H9 (cell line): ENCODE measurements around the gene TCFL5. TPM values are rescaled to one million over a fixed set of nuclear protein-coding genes. Genes with fewer than 3 reads are reported as not detected.

Experiments used
- DNase-seq: peaks from one replicate; pipeline ENCODE4 v3.0.0-alpha.2; 2017
- H2AFZ ChIP-seq: one replicate; pipeline ENCODE4 v1.6.1; 2013; ENCODE audit warnings: mild to moderate bottlenecking, low read length, control low read depth, moderate library complexity
- H2AK5ac ChIP-seq: 2 replicates; pipeline ENCODE4 v1.6.1; 2013; ENCODE audit warnings: low read length, control low read depth, mixed read lengths; ENCODE audit not compliant: insufficient read length
- H2BK120ac ChIP-seq: one replicate; pipeline ENCODE4 v1.6.1; 2013; ENCODE audit warnings: low read depth, mild to moderate bottlenecking, low read length, control low read depth, inconsistent platforms; ENCODE audit not compliant: poor library complexity, severe bottlenecking
- H2BK12ac ChIP-seq: 2 replicates; pipeline ENCODE4 v1.6.1; 2013; ENCODE audit warnings: low read length, control low read depth, mixed read lengths, low read depth; ENCODE audit not compliant: insufficient read length
- H2BK15ac ChIP-seq: 2 replicates; pipeline ENCODE4 v1.6.1; 2013; ENCODE audit warnings: low read depth, low read length, control low read depth
- H2BK20ac ChIP-seq: one replicate; pipeline ENCODE4 v1.6.1; 2013; ENCODE audit warnings: low read depth, mild to moderate bottlenecking, low read length, control low read depth, inconsistent platforms; ENCODE audit not compliant: poor library complexity, severe bottlenecking
- H2BK5ac ChIP-seq: 2 replicates; pipeline ENCODE4 v1.6.1; 2013; ENCODE audit warnings: low read length, control low read depth, mixed read lengths; ENCODE audit not compliant: insufficient read length
- H3K14ac ChIP-seq: 2 replicates; pipeline ENCODE4 v1.6.1; 2013; ENCODE audit warnings: low read length, control low read depth; ENCODE audit not compliant: insufficient read depth
- H3K18ac ChIP-seq: 2 replicates; pipeline ENCODE4 v1.6.1; 2013; ENCODE audit warnings: low read depth, mild to moderate bottlenecking, mixed read lengths, low read length, control low read depth; ENCODE audit not compliant: insufficient read length
- H3K23ac ChIP-seq: 2 replicates; pipeline ENCODE4 v1.6.1; 2013; ENCODE audit warnings: low read length, control low read depth, mixed read lengths, low read depth; ENCODE audit not compliant: insufficient read length
- H3K23me2 ChIP-seq: 2 replicates; pipeline ENCODE4 v1.6.1; 2013; ENCODE audit warnings: low read depth, mild to moderate bottlenecking, mixed read lengths, low read length, control low read depth; ENCODE audit not compliant: insufficient read length, poor library complexity, severe bottlenecking
- H3K27ac ChIP-seq: 2 replicates; pipeline ENCODE4 v1.5.1; 2013; ENCODE audit warnings: low read length, control low read depth, mixed read lengths, low read depth; ENCODE audit not compliant: insufficient read length
- H3K27me3 ChIP-seq: 2 replicates; pipeline ENCODE4 v1.6.1; 2013; ENCODE audit warnings: low read length, control low read depth, inconsistent platforms; ENCODE audit not compliant: insufficient read depth
- H3K4ac ChIP-seq: 2 replicates; pipeline ENCODE4 v1.6.1; 2013; ENCODE audit warnings: low read depth, mild to moderate bottlenecking, control low read depth, inconsistent platforms, low read length, moderate library complexity
- H3K4me1 ChIP-seq: 2 replicates; pipeline ENCODE4 v1.6.1; 2013; ENCODE audit warnings: low read length, control low read depth, inconsistent platforms; ENCODE audit not compliant: insufficient read depth
- H3K4me2 ChIP-seq: 2 replicates; pipeline ENCODE4 v1.6.1; 2013; ENCODE audit warnings: low read length, control low read depth, mixed read lengths; ENCODE audit not compliant: insufficient read length, insufficient read depth
- H3K56ac ChIP-seq: 2 replicates; pipeline ENCODE4 v1.6.1; 2013; ENCODE audit warnings: low read depth, mild to moderate bottlenecking, mixed read lengths, low read length, control low read depth; ENCODE audit not compliant: insufficient read length
- H3K79me1 ChIP-seq: 2 replicates; pipeline ENCODE4 v1.6.1; 2013; ENCODE audit warnings: low read depth, mild to moderate bottlenecking, moderate library complexity, low read length, control low read depth, inconsistent platforms; ENCODE audit not compliant: insufficient read depth, poor library complexity, severe bottlenecking
- H3K79me2 ChIP-seq: 2 replicates; pipeline ENCODE4 v1.6.1; 2013; ENCODE audit warnings: low read length, control low read depth, inconsistent platforms; ENCODE audit not compliant: insufficient read depth
- H3K9ac ChIP-seq: 2 replicates; pipeline ENCODE4 v1.6.1; 2013; ENCODE audit warnings: low read length, control low read depth, mixed read lengths; ENCODE audit not compliant: insufficient read length; ENCODE audit errors: extremely low read depth
- H3K9me3 ChIP-seq: one replicate; pipeline ENCODE4 v1.6.1; 2013; ENCODE audit warnings: low read depth, low read length, inconsistent platforms; ENCODE audit not compliant: control insufficient read depth
- H3T11ph ChIP-seq: one replicate; pipeline ENCODE4 v1.6.1; 2013; ENCODE audit warnings: mild to moderate bottlenecking, low read length, control low read depth, inconsistent platforms
- H4K20me1 ChIP-seq: one replicate; pipeline ENCODE4 v1.6.1; 2013; ENCODE audit not compliant: control insufficient read depth, insufficient read length, insufficient read depth
- H4K5ac ChIP-seq: 2 replicates; pipeline ENCODE4 v1.6.1; 2013; ENCODE audit warnings: low read depth, mild to moderate bottlenecking, mixed read lengths, low read length, control low read depth; ENCODE audit not compliant: insufficient read length
- H4K8ac ChIP-seq: replicated peaks from 2 replicates; pipeline ENCODE4 v1.6.1; 2013; ENCODE audit warnings: low read length, control low read depth, mixed read lengths, low read depth; ENCODE audit not compliant: insufficient read length
- H4K91ac ChIP-seq: 2 replicates; pipeline ENCODE4 v1.6.1; 2013; ENCODE audit warnings: low read depth, mild to moderate bottlenecking, moderate library complexity, mixed read lengths, low read length, control low read depth; ENCODE audit not compliant: insufficient read length
- H3K27ac Mint-ChIP-seq, 3 experiments: 2 replicates in 2 of 3; 3 replicates in 1 of 3; pipeline ENCODE4 v1.8.0; 2020 to 2021; ENCODE audit warnings: mixed read lengths in 3 of 3, mild to moderate bottlenecking in 1 of 3, moderate library complexity in 1 of 3
- H3K27me3 Mint-ChIP-seq: 2 replicates; pipeline ENCODE4 v1.8.0; 2021; ENCODE audit warnings: low read depth, mild to moderate bottlenecking, moderate library complexity, mixed read lengths
- H3K36me3 Mint-ChIP-seq, 3 experiments: 2 replicates in 2 of 3; 3 replicates in 1 of 3; pipeline ENCODE4 v1.8.0; 2020 to 2021; ENCODE audit warnings: low read depth in 3 of 3, mixed read lengths in 3 of 3; ENCODE audit not compliant: insufficient read depth in 1 of 3
- H3K4me1 Mint-ChIP-seq, 2 experiments: 2 replicates each; pipeline ENCODE4 v1.8.0; 2020; ENCODE audit warnings: mixed read lengths in 2 of 2
- H3K4me3 Mint-ChIP-seq, 2 experiments: 2 replicates in 1 of 2; 3 replicates in 1 of 2; pipeline ENCODE4 v1.8.0; 2020 to 2021; ENCODE audit warnings: mild to moderate bottlenecking in 2 of 2, mixed read lengths in 2 of 2, moderate library complexity in 1 of 2
- H3K9me3 Mint-ChIP-seq, 2 experiments: 2 replicates in 1 of 2; 3 replicates in 1 of 2; pipeline ENCODE4 v1.8.0; 2020; ENCODE audit warnings: mild to moderate bottlenecking in 2 of 2, mixed read lengths in 2 of 2, moderate library complexity in 1 of 2
- CTCF ChIP-seq: fragments of 200-600 bp; sonication (generic); conservative IDR thresholded peaks from 3 replicates; pipeline ENCODE4 v1.8.0; 2021; ENCODE audit warnings: antibody characterized with exemption, mild to moderate bottlenecking
- WGBS: extraction: QIAGEN DNeasy Blood & Tissue Kit; methylation state at CpG from one replicate; pipeline ENCODE4 v1.1.7; 2013; ENCODE audit warnings: missing lambda C conversion rate, low lambda C conversion rate, mixed read lengths; ENCODE audit not compliant: insufficient read length; ENCODE audit errors: extremely low coverage; 5-methylcytosine and 5-hydroxymethylcytosine counted together
- total RNA-seq: library from RNA; stranded (reverse); gene quantifications from 2 replicates; pipeline ENCODE4 v1.2.1, GENCODE V29; 2021

The TCFL5 gene
- total RNA-seq, 1 experiment from 2014 or later: 16.4 TPM

- H3K9me3 ChIP-seq: no peaks in the 10 kb centered on the region
- H2BK15ac ChIP-seq: no peak overlapping the region
- H2AK5ac ChIP-seq: no peak overlapping the region
- no peaks in the 10 kb centered on the region for H3K79me2 ChIP-seq
- H4K5ac ChIP-seq: no peak overlapping the region
- no peak overlapping the region for H2BK5ac ChIP-seq
- no peak overlapping the region for H2BK120ac ChIP-seq
- Mint-ChIP-seq H3K36me3 (peaks cover 40 to 64% (median 41%) of the 10 kb centered on the region in 3 experiments; a peak in 6 of 7 replicates), H3K9me3 (no peaks in the 10 kb centered on the region; a peak in 1 of 5 replicates), H3K4me3 (no peak overlapping the region), H3K4me1 (peaks cover 22 to 28% of the 10 kb centered on the region in 2 experiments), H3K27ac (peak overlapping the region in 2 of 3 experiments; percentile 35 to 75; a peak in 2 of 7 replicates), H3K27me3 (no peaks in the 10 kb centered on the region)
- H3K9ac ChIP-seq: no peak overlapping the region
- H3K56ac ChIP-seq: no peak overlapping the region
- no peak overlapping the region for H3K23ac ChIP-seq
- H3K4me2 ChIP-seq: no peak overlapping the region
- H3K18ac ChIP-seq: no peak overlapping the region
- H3K23me2 ChIP-seq: no peaks in the 10 kb centered on the region
- no peaks in the 10 kb centered on the region for H3K79me1 ChIP-seq
- H3K4ac ChIP-seq: no peak overlapping the region
- DNase-seq: no peak
- no CpG with 5 or more reads among the region's 9 CpGs for WGBS
- no peak overlapping the region for H2BK12ac ChIP-seq
- H4K8ac ChIP-seq: no peak overlapping the region
- no peak overlapping the region for H3K27ac ChIP-seq
- H2BK20ac ChIP-seq: no peak overlapping the region
- H4K91ac ChIP-seq: no peak overlapping the region
- H3K27me3 ChIP-seq: no peaks in the 10 kb centered on the region
- no peak overlapping the region for H3T11ph ChIP-seq
- no peaks in the 10 kb centered on the region; the same call in 1 of the 2 replicates for H3K4me1 ChIP-seq
- H4K20me1 ChIP-seq: no peaks in the 10 kb centered on the region
- no peak overlapping the region for H2AFZ ChIP-seq
- H3K14ac ChIP-seq: no peak overlapping the region
- no peak for TF ChIP-seq CTCF
Observed at GRCh38 chr20:62895539-62895938, 33.9 kb upstream of the TCFL5 start.
